Body of pancreas (tissue), 4 donors: ENCODE results near the gene CCDC92B. TPM values are rescaled to one million over a fixed set of nuclear protein-coding genes. Genes with fewer than 3 reads are reported as not detected.

Experiments used
- ATAC-seq: fragments of 150-250 bp; one replicate; pipeline ENCODE4 v1.9.1; 2016
- DNase-seq, 4 donors: peaks; one replicate each; pipeline ENCODE4 v3.0.0-alpha.2; 2019
- H3K27ac ChIP-seq, 4 donors: fragments of 200-600 bp; sonication (generic); 1 replicate in 3 of 4; 2 replicates in 1 of 4; pipeline versions ENCODE4 v1.5.1 to v1.6.1; 2016 to 2019; ENCODE audit warnings: mild to moderate bottlenecking in 1 of 4, mixed read lengths in 1 of 4, moderate library complexity in 1 of 4
- H3K27me3 ChIP-seq, 2 donors: fragments of 200-600 bp; sonication (generic); one replicate each; pipeline ENCODE4 v1.6.0; 2016; ENCODE audit warnings: mild to moderate bottlenecking in 1 of 2
- H3K36me3 ChIP-seq, 2 donors: fragments of 200-600 bp; sonication (generic); replicated peaks in 1 of 2; 2 replicates each; pipeline ENCODE4 v1.5.1; 2016; ENCODE audit warnings: low read depth in 2 of 2; ENCODE audit not compliant: insufficient read depth in 1 of 2
- H3K4me1 ChIP-seq: fragments of 200-600 bp; sonication (generic); one replicate; pipeline ENCODE4 v1.6.0; 2016
- H3K4me3 ChIP-seq, 2 donors: fragments of 200-600 bp; sonication (generic); 1 replicate in 1 of 2; 2 replicates in 1 of 2; pipeline ENCODE4 v1.5.1; 2016 to 2019
- H3K9me3 ChIP-seq, 3 donors: fragments of 200-600 bp; sonication (generic); 1 replicate in 2 of 3; 2 replicates in 1 of 3; pipeline ENCODE4 v1.5.1; 2016
- CTCF ChIP-seq, 7 experiments: fragments of 450-650 bp in 4 of 7; fragments of 200-600 bp in 3 of 7; sonication (generic) in 3 of 7; IDR thresholded peaks; one replicate each; pipeline ENCODE4 v1.5.1; 2016 to 2019; ENCODE audit warnings: antibody characterized with exemption in 7 of 7
- POLR2A ChIP-seq, 3 donors: fragments of 450-650 bp; IDR thresholded peaks; one replicate each; pipeline ENCODE4 v1.6.1; 2016; ENCODE audit warnings: antibody characterized with exemption in 3 of 3, mild to moderate bottlenecking in 2 of 3
- WGBS, 2 donors: methylation state at CpG; one replicate each; pipeline ENCODE4 v1.1.5; 2017; 5-methylcytosine and 5-hydroxymethylcytosine counted together
- intact Hi-C: fragments of 100-400 bp; cut with DNase I; formaldehyde crosslinking; loops from one replicate; pipeline ENCODE4 v1.15.1; 2023
- total RNA-seq, 2 donors: library from RNA; depleted of rRNA; stranded (reverse); fragments of >200 nt; gene quantifications; one replicate each; pipeline ENCODE4 v1.1.0, GENCODE V29; 2016

The CCDC92B gene
- total RNA-seq, 2 donors from 2014 or later: 0.26 TPM; not detected in 1

DNA sequence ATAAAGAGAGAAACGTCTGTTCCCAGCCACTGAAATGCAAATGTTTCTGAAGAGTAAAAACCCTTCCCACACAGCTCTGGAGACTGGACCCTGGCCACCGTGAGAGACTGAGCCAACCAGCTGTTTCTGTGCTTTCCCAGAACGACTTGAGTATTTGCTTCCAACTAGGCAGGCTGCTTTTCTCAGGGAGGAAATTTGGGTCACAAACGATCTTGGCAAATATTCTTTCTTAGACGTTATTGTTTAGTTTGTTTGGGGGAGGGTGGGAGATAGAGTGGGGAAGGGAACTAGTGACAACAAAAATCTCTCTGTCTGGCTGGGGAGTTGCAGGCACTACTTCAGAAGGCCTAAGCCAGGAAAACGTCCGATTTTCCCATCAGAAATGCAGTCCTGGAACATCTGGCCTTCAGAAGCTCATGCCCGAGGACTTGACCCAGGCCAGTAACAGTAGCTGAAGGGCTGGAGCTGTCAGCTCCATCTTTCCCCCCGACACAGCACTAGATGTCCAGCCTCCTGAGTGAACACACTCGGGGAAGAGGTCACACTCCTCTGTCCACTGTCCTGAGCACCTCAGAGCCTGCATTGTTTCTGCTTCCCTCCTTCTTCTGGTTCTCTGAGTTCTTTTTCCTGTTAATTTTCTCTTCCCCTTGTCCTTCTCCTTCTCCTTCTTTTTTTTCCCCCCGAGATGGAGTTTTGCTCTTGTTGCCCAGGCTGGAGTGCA lies 4.0 kb downstream of the CCDC92B start:
- Histone ChIP-seq H3K4me3 (no peak overlapping the region), H3K4me1 (peaks cover 4% of the 10 kb centered on the region), H3K27ac (no peak overlapping the region), H3K9me3 (no peaks in the 10 kb centered on the region), H3K36me3 (no peaks in the 10 kb centered on the region), H3K27me3 (no peaks in the 10 kb centered on the region)
- TF ChIP-seq POLR2A (IDR thresholded peaks at IDR 0.05): no peak
- no peak for TF ChIP-seq CTCF (IDR thresholded peaks at IDR 0.05)
- no peak for ATAC-seq
- DNase-seq: no peak
- intact Hi-C loops: no loop called here
- 15 to 23% methylated on average over 11 of the region's 11 CpGs for WGBS, 2 donors

DNA sequence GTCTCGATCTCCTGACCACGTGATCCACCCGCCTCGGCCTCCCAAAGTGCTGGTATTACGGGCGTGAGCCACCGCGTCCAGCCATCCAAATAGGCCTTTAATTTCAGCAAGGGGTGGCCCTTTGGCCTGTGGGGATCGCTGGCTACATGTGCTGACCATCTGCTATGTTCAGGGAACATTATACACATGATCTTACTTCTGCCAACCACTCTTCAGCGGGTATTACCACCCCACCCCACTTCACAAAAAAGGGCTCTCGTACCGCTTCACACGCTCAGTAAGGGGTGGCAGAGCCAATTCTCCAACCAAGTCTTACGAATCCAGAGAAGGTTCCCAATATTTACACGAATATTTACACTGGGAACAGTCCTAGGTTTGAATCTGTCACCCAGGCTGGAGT lies 11.8 kb downstream of the CCDC92B start:
- ATAC-seq (no peak), DNase-seq (no peak)
- H3K9me3 ChIP-seq: no peaks in the 10 kb centered on the region
- no peak overlapping the region for H3K27ac ChIP-seq
- H3K4me1 ChIP-seq: no peaks in the 10 kb centered on the region
- H3K36me3 ChIP-seq: no peaks in the 10 kb centered on the region
- H3K4me3 ChIP-seq: no peak overlapping the region
- WGBS, 2 donors: 84 to 87% methylated on average over 15 of the region's 15 CpGs
- intact Hi-C loops: no loop called here
- H3K27me3 ChIP-seq: no peaks in the 10 kb centered on the region
- TF ChIP-seq CTCF (IDR thresholded peaks at IDR 0.05) (no peak), POLR2A (IDR thresholded peaks at IDR 0.05) (no peak)

- 70 to 72% methylated on average over 3 of the region's 3 CpGs for WGBS, 2 donors
- no peak for TF ChIP-seq CTCF (IDR thresholded peaks at IDR 0.05)
- TF ChIP-seq POLR2A (IDR thresholded peaks at IDR 0.05): no peak
- H3K4me3 ChIP-seq: no peak overlapping the region
- H3K36me3 ChIP-seq: no peaks in the 10 kb centered on the region
- no peaks in the 10 kb centered on the region for H3K27me3 ChIP-seq
- DNase-seq: no peak
- ATAC-seq: no peak
- intact Hi-C loops: no loop called here
- H3K27ac ChIP-seq: no peak overlapping the region
- H3K4me1 ChIP-seq: no peaks in the 10 kb centered on the region
- H3K9me3 ChIP-seq: no peaks in the 10 kb centered on the region
Observed at GRCh38 chr17:2736956-2737355, 12.5 kb downstream of the CCDC92B start.

- no peak for ATAC-seq
- TF ChIP-seq POLR2A (IDR thresholded peaks at IDR 0.05) (no peak), CTCF (IDR thresholded peaks at IDR 0.05) (no peak)
- DNase-seq: no peak
- Histone ChIP-seq H3K27me3 (no peaks in the 10 kb centered on the region), H3K9me3 (no peaks in the 10 kb centered on the region), H3K27ac (no peak overlapping the region), H3K4me3 (no peak overlapping the region), H3K36me3 (no peaks in the 10 kb centered on the region), H3K4me1 (no peaks in the 10 kb centered on the region)
- intact Hi-C loops: no loop called here
- WGBS, 2 donors: 56 to 76% methylated on average over 4 to 5 of the region's 5 CpGs
Observed at GRCh38 chr17:2735896-2736295, 13.6 kb downstream of the CCDC92B start.

- Histone ChIP-seq H3K9me3 (no peaks in the 10 kb centered on the region), H3K27ac (no peak overlapping the region), H3K27me3 (no peaks in the 10 kb centered on the region), H3K36me3 (no peaks in the 10 kb centered on the region), H3K4me1 (no peaks in the 10 kb centered on the region), H3K4me3 (no peak overlapping the region)
- DNase-seq: peak in 3 of 4 donors; percentile 24 to 28 (median 26)
- WGBS, 2 donors: 78 to 80% methylated on average over 6 to 10 of the region's 10 CpGs
- intact Hi-C loops: no loop called here
- TF ChIP-seq POLR2A (IDR thresholded peaks at IDR 0.05): no peak
- TF ChIP-seq CTCF (IDR thresholded peaks at IDR 0.05): no peak
- no peak for ATAC-seq
Observed at GRCh38 chr17:2734939-2735338, 14.5 kb downstream of the CCDC92B start.
